ENCODE results near the gene GALNTL6. TPM values are rescaled to one million over a fixed set of nuclear protein-coding genes. Genes with fewer than 3 reads are reported as not detected.

The GALNTL6 gene
- total RNA-seq, 1 donor from 2014 or later: not detected

DNA sequence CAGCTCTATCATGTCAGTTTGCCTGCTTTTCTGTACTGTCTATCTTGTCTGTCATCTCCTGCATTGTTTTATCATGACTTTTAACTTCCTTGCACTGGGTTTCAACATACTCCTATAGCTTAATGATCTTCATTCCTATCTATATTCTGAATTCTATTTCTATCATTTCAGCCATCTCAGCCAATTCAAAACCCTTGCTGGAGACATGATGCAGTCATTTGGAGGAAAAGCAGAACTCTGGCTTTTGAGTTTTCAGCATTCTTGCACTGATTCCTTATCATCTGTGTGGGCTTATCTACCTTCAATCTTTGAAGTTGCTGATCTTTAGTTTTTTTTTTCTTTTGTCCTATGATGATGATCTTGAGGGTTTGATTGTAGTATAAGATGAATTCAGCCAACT is 861.6 kb downstream of the GALNTL6 start:
- H3K27ac ChIP-seq (replicated peaks): no peak overlapping the region
- H3K27me3 ChIP-seq (ENCODE audit: low read depth): no peaks in the 10 kb centered on the region
- intact Hi-C loops (cut with micrococcal nuclease): no loop called here
- H3K4me1 ChIP-seq: no peaks in the 10 kb centered on the region
- H3K9me3 ChIP-seq (replicated peaks): no peaks in the 10 kb centered on the region
- no peaks in the 10 kb centered on the region for H3K36me3 ChIP-seq
- TF ChIP-seq CTCF (IDR thresholded peaks at IDR 0.05; ENCODE audit: borderline replicate concordance): no peak
- no peak overlapping the region for H3K4me3 ChIP-seq
- DNase-seq: no peak

- TF ChIP-seq CTCF (IDR thresholded peaks at IDR 0.05; ENCODE audit: borderline replicate concordance): no peak
- Histone ChIP-seq H3K4me1 (no peaks in the 10 kb centered on the region), H3K9me3 (replicated peaks) (no peaks in the 10 kb centered on the region), H3K36me3 (no peaks in the 10 kb centered on the region), H3K27ac (replicated peaks) (no peak overlapping the region), H3K27me3 (ENCODE audit: low read depth) (no peaks in the 10 kb centered on the region), H3K4me3 (no peak overlapping the region)
- DNase-seq: no peak
- intact Hi-C loops (cut with micrococcal nuclease): no loop called here
These were observed 862.0 kb downstream of the GALNTL6 start for GRCh38 chr4:172675232-172675631.

DNA sequence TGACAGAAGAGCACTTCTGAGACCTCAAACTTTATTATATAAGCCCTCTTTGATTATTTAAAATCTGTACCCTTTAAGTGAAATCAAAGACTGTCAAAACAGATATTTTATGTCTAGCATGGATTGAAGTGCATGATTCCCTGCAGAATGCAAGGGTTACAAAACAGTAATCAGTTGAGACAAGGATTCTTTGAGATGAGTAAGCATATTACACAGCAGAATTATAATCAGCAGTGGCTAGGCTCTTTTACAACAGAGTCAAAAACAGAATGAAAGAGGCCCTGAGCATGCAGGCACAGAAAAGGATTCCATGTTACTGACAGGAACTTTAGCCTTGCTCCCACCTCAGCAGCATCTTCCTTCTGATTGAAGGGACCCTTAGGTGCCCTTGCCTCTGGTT is 867.5 kb downstream of the GALNTL6 start:
- no peak for DNase-seq
- H3K36me3 ChIP-seq: no peaks in the 10 kb centered on the region
- intact Hi-C loops (cut with micrococcal nuclease): no loop called here
- TF ChIP-seq CTCF (IDR thresholded peaks at IDR 0.05; ENCODE audit: borderline replicate concordance): no peak
- no peaks in the 10 kb centered on the region for H3K9me3 ChIP-seq (replicated peaks)
- H3K27me3 ChIP-seq (ENCODE audit: low read depth): no peaks in the 10 kb centered on the region
- no peak overlapping the region for H3K4me3 ChIP-seq
- H3K4me1 ChIP-seq: no peaks in the 10 kb centered on the region
- H3K27ac ChIP-seq (replicated peaks): no peak overlapping the region

DNA sequence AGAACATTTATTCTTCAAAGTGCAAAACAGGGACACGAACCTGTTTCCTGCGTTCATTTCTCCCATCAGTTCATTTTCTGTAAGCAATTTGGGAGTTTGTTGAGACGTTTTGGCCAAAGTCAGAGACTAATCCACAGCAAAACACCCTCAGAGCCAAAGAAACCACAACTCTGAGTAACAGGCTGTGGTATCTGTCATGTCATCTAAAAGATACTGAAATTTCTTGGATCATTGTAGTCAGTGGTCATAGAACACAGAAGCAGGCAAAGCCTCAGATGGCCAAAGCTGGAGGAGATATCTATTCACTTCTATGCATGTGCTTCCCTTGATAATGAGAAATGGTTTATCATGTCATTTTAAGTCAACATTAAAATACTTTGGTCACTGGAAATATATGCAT is 869.8 kb downstream of the GALNTL6 start:
- no peaks in the 10 kb centered on the region for H3K36me3 ChIP-seq
- H3K4me1 ChIP-seq: no peaks in the 10 kb centered on the region
- no peaks in the 10 kb centered on the region for H3K9me3 ChIP-seq (replicated peaks)
- H3K27ac ChIP-seq (replicated peaks): no peak overlapping the region
- H3K27me3 ChIP-seq (ENCODE audit: low read depth): no peaks in the 10 kb centered on the region
- no peak for TF ChIP-seq CTCF (IDR thresholded peaks at IDR 0.05; ENCODE audit: borderline replicate concordance)
- no peak for DNase-seq
- no peak overlapping the region for H3K4me3 ChIP-seq
- intact Hi-C loops (cut with micrococcal nuclease): no loop called here

- Histone ChIP-seq H3K4me1 (no peaks in the 10 kb centered on the region), H3K36me3 (no peaks in the 10 kb centered on the region), H3K4me3 (no peak overlapping the region), H3K9me3 (replicated peaks) (peaks cover 9% of the 10 kb centered on the region), H3K27me3 (ENCODE audit: low read depth) (no peaks in the 10 kb centered on the region), H3K27ac (replicated peaks) (no peak overlapping the region)
- intact Hi-C loops (cut with micrococcal nuclease): no loop called here
- no peak for DNase-seq
- TF ChIP-seq CTCF (IDR thresholded peaks at IDR 0.05; ENCODE audit: borderline replicate concordance): no peak
These were observed 872.8 kb downstream of the GALNTL6 start for GRCh38 chr4:172686021-172686420.

GRCh38 chr4:172688534-172688933 is 875.3 kb downstream of the GALNTL6 start:
- TF ChIP-seq CTCF (IDR thresholded peaks at IDR 0.05; ENCODE audit: borderline replicate concordance): no peak
- intact Hi-C loops (cut with micrococcal nuclease): no loop called here
- Histone ChIP-seq H3K36me3 (no peaks in the 10 kb centered on the region), H3K4me1 (no peaks in the 10 kb centered on the region), H3K4me3 (no peak overlapping the region), H3K27ac (replicated peaks) (no peak overlapping the region), H3K27me3 (ENCODE audit: low read depth) (no peaks in the 10 kb centered on the region), H3K9me3 (replicated peaks) (peaks cover 28% of the 10 kb centered on the region)
- no peak for DNase-seq

Measured in left ventricle myocardium inferior (tissue), 1 donor.